ENCODE data around the gene ERLEC1.

ERLEC1 gene

DNA sequence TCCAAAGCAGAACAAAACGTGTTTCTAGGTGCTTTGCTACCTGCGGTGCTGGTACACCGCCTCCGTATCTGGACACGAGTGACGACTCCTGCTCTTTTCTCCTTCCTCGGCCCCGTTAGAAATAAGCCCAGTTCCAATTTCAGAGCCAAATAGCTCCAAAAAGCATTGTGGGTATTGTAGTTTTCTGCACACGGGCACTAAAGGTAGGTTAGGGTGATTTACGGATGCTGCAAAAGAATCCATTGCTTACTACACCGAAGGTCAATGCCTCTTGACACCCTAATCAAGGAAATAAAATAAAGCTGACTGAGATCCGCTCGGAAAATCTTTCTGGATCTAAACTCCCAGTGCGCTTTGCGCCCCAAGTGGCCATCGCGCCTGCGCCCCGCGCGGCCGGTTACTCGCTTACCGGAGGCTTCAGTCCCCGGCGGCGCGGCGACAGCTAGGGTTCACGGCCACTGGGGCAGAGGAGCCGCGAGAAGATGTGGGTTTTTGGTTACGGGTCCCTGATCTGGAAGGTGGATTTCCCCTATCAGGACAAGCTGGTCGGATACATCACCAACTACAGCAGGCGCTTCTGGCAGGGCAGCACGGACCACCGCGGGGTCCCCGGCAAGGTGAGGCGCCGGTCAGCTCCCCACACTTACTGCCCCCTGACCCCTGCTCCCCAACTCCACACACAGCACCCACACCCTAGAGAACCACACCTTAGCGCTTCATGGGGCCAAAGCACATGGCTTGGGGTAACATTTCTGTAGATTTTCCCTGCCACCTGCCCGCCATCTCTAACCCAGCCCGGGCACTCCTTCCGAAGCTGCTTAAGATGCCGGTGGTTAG lies 19.2 kb upstream of the ERLEC1 start, which contains the start of gene CHAC2:
Gene CHAC2 (plus strand): TSS at position 400 of the 837 bp plus-strand sequence. CDS start 83 bp downstream, at position 483.
- peak within 1 kb of the TSS; percentile 82 for H3K4me3 ChIP-seq (ENCODE audit: low read length)
- TF ChIP-seq CTCF (conservative IDR thresholded peaks at IDR 0.05; ENCODE audit: low read depth, low read length) = peak; percentile 41
- no peak for DNase-seq (ENCODE audit: low read depth)

- DNase-seq (ENCODE audit: low read depth) = no peak
- TF ChIP-seq CTCF (conservative IDR thresholded peaks at IDR 0.05; ENCODE audit: low read depth, low read length) = no peak
- H3K4me3 ChIP-seq (ENCODE audit: low read length) = peak overlapping the region; percentile 82
Observed at GRCh38 chr2:53768242-53768542, 18.7 kb upstream of the ERLEC1 start.

- H3K4me3 ChIP-seq (ENCODE audit: low read length) = no peak overlapping the region
- no peak for TF ChIP-seq CTCF (conservative IDR thresholded peaks at IDR 0.05; ENCODE audit: low read depth, low read length)
- no peak for DNase-seq (ENCODE audit: low read depth)
Observed at GRCh38 chr2:53769318-53769945, 17.4 kb upstream of the ERLEC1 start.

DNA sequence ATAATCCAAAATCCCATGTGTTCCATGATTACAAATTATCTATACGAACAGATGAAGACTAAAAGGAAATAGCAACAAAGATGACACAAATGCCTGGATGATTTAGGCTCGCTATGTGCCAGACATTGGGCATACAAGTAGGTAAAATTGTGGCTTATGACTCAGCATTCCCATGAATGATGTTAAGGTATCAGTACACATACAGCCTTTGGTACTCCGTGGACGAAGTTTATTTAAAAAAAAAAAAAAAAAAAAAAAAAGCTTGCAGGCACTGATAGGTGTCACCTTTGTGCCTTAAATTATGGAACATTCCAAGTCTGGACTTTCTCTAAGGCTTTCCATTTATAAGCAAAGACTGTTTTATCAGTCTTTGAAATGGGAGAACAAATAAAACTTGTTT lies 16.6 kb upstream of the ERLEC1 start:
- H3K4me3 ChIP-seq (ENCODE audit: low read length) = no peak overlapping the region
- no peak for TF ChIP-seq CTCF (conservative IDR thresholded peaks at IDR 0.05; ENCODE audit: low read depth, low read length)
- no peak for DNase-seq (ENCODE audit: low read depth)

GRCh38 chr2:53777134-53777533 lies 9.7 kb upstream of the ERLEC1 start:
- TF ChIP-seq CTCF (conservative IDR thresholded peaks at IDR 0.05; ENCODE audit: low read depth, low read length) = no peak
- H3K4me3 ChIP-seq (ENCODE audit: low read length) = no peak overlapping the region

DNA sequence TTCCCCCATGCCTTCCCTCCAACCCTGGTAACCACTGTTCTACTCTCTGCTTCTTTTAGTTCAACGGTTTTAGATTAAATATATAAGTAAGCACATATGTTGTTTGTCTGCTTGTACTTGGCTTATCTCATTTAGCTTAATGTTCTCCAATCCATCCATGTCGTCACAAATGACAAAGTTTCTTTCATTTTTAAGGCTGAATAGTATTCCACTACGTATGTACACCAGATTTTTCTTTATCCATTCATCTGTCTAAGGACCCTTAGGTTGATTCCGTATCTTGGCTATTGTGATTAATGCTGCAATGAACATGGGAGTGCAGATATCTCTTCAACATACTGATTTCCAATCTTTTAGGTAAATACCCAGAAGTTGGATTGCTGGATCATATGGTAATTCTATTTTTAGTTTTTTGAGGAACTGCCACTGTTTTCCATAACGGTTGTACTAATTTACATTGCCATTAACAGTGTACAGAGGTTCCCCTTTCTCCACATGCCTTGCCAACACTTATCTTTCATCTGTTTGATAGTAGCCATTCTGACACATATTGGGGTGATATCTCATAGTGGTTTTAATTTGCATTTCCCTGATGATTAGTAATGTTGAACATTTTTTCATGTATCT lies 8.2 kb upstream of the ERLEC1 start:
- no peak for DNase-seq (ENCODE audit: low read depth)
- no peak overlapping the region for H3K4me3 ChIP-seq (ENCODE audit: low read length)
- TF ChIP-seq CTCF (conservative IDR thresholded peaks at IDR 0.05; ENCODE audit: low read depth, low read length) = no peak

More at GRCh38 chr2:53777134-53777533, 9.7 kb upstream of the ERLEC1 start:
- no peak for DNase-seq (ENCODE audit: low read depth)

Data from retinal pigment epithelial cell (primary cell).